Stomach (tissue), 9 donors: ENCODE data around the gene TANGO2. TPM values are rescaled to one million over a fixed set of nuclear protein-coding genes. Genes with fewer than 3 reads are reported as not detected.

Experiments
- DNase-seq, 2 donors: peaks; one replicate each; pipeline versions ENCODE4 v3.0.0 to v3.0.0-alpha.2; 2013 to 2019
- H3K27ac ChIP-seq, 5 donors: fragments of 200-600 bp in 4 of 5; sonication (generic) in 4 of 5; one replicate each; pipeline ENCODE4 v1.5.1; 2013 to 2019; ENCODE audit warnings: mild to moderate bottlenecking in 1 of 5, moderate library complexity in 1 of 5
- H3K27me3 ChIP-seq, 3 donors: fragments of 200-600 bp; sonication (generic); one replicate each; pipeline ENCODE4 v1.5.1; 2017 to 2019; ENCODE audit warnings: mixed run types in 1 of 3
- H3K36me3 ChIP-seq, 4 donors: fragments of 200-600 bp; sonication (generic); 1 replicate in 3 of 4; 2 replicates in 1 of 4; pipeline ENCODE4 v1.5.1; 2016 to 2019
- H3K4me1 ChIP-seq, 4 donors: fragments of 200-600 bp; sonication (generic); one replicate each; pipeline ENCODE4 v1.5.1; 2016 to 2019
- H3K4me3 ChIP-seq, 4 donors: fragments of 200-600 bp; sonication (generic) in 3 of 4; one replicate each; pipeline ENCODE4 v1.5.1; 2016 to 2019; ENCODE audit warnings: mild to moderate bottlenecking in 1 of 4
- H3K9me3 ChIP-seq, 4 donors: fragments of 200-600 bp; sonication (generic); one replicate each; pipeline ENCODE4 v1.5.1; 2016 to 2019
- CTCF ChIP-seq, 7 experiments: fragments of 450-650 bp in 4 of 7; fragments of 200-600 bp in 3 of 7; sonication (generic) in 3 of 7; IDR thresholded peaks; one replicate each; pipeline ENCODE4 v1.5.1; 2016 to 2019; ENCODE audit warnings: antibody characterized with exemption in 7 of 7, control low read depth in 2 of 7, mild to moderate bottlenecking in 1 of 7
- EP300 ChIP-seq: sonication (generic); formaldehyde crosslinking; IDR thresholded peaks from one replicate; pipeline ENCODE4 v1.6.1; 2017; ENCODE audit warnings: antibody characterized with exemption
- POLR2A ChIP-seq, 4 donors: fragments of 450-650 bp; IDR thresholded peaks; one replicate each; pipeline ENCODE4 v1.6.1; 2016; ENCODE audit warnings: antibody characterized with exemption in 4 of 4, control low read depth in 2 of 4, mild to moderate bottlenecking in 1 of 4, moderate library complexity in 1 of 4
- POLR2AphosphoS5 ChIP-seq, 3 donors: sonication (generic); formaldehyde crosslinking; IDR thresholded peaks; one replicate each; pipeline ENCODE4 v1.6.1; 2016; ENCODE audit warnings: antibody characterized with exemption in 3 of 3
- WGBS, 5 donors: extraction: QIAGEN DNeasy Blood & Tissue Kit in 3 of 5; methylation state at CpG; one replicate each; pipeline versions ENCODE4 v1.1.5 to v1.1.7; 2013 to 2018; 5-methylcytosine and 5-hydroxymethylcytosine counted together
- intact Hi-C: fragments of 100-400 bp; cut with DNase I; formaldehyde crosslinking; loops from one replicate; pipeline ENCODE4 v1.15.1; 2023; ENCODE audit warnings: low total_unique reads
- polyA plus RNA-seq, 3 donors: library from polyadenylated mRNA; stranded (reverse); fragments of 200-250 nt; gene quantifications; one replicate each; pipeline ENCODE4 v1.2.3, GENCODE V29; 2013
- total RNA-seq, 5 donors: library from RNA; depleted of rRNA; stranded (reverse); fragments of >200 nt; gene quantifications; one replicate each; pipeline versions ENCODE4 v1.1.0 to v1.2.3, GENCODE V29; 2014 to 2016
- donor health status: healthy with polysubstance abuse.
- donor health status: Bipolar disorder and iron deficiency.
- donor health status: healthy.

Gene TANGO2
- total and polyA plus RNA-seq, 8 donors = 13.8 to 38.8 (median 26.6) TPM

GRCh38 chr22:19992481-19992911 lies 28.4 kb upstream of the TANGO2 start:
- H3K27ac ChIP-seq = no peak overlapping the region
- H3K4me1 ChIP-seq = peaks cover 0 to 35% (median 4%) of the 10 kb centered on the region in 4 donors
- no peak for TF ChIP-seq POLR2AphosphoS5 (IDR thresholded peaks at IDR 0.05)
- no peak for TF ChIP-seq EP300
- no peak for TF ChIP-seq POLR2A (IDR thresholded peaks at IDR 0.05)
- TF ChIP-seq CTCF (IDR thresholded peaks at IDR 0.05) = no peak
- WGBS, 5 donors = 90 to 95% (median 90%) methylated on average over 6 to 7 of the region's 7 CpGs
- no peak overlapping the region for H3K4me3 ChIP-seq
- no peaks in the 10 kb centered on the region for H3K36me3 ChIP-seq
- DNase-seq = no peak
- H3K27me3 ChIP-seq = no peaks in the 10 kb centered on the region
- H3K9me3 ChIP-seq = no peaks in the 10 kb centered on the region
- intact Hi-C loops = no loop called here

GRCh38 chr22:19992921-19993355 lies 28.0 kb upstream of the TANGO2 start:
- TF ChIP-seq CTCF (IDR thresholded peaks at IDR 0.05) (no peak), POLR2AphosphoS5 (IDR thresholded peaks at IDR 0.05) (no peak), EP300 (no peak), POLR2A (IDR thresholded peaks at IDR 0.05) (no peak)
- Histone ChIP-seq H3K4me1 (peaks cover 0 to 37% (median 3%) of the 10 kb centered on the region in 4 donors), H3K27ac (peak overlapping the region in 1 of 5 donors; percentile 1), H3K4me3 (no peak overlapping the region), H3K27me3 (no peaks in the 10 kb centered on the region), H3K9me3 (no peaks in the 10 kb centered on the region), H3K36me3 (no peaks in the 10 kb centered on the region)
- intact Hi-C loops = no loop called here
- DNase-seq = no peak
- WGBS, 5 donors = 82 to 94% (median 90%) methylated on average over 4 to 6 of the region's 6 CpGs

GRCh38 chr22:19993926-19994325 lies 27.0 kb upstream of the TANGO2 start:
- TF ChIP-seq POLR2AphosphoS5 (IDR thresholded peaks at IDR 0.05) = no peak
- TF ChIP-seq EP300 = no peak
- no peak for TF ChIP-seq POLR2A (IDR thresholded peaks at IDR 0.05)
- no peak for TF ChIP-seq CTCF (IDR thresholded peaks at IDR 0.05)
- WGBS, 5 donors = 88 to 94% (median 90%) methylated on average over 7 of the region's 7 CpGs
- no peaks in the 10 kb centered on the region for H3K36me3 ChIP-seq
- H3K4me1 ChIP-seq = peaks cover 0 to 47% (median 8%) of the 10 kb centered on the region in 4 donors
- H3K27me3 ChIP-seq = no peaks in the 10 kb centered on the region
- intact Hi-C loops = no loop called here
- no peak overlapping the region for H3K27ac ChIP-seq
- no peak for DNase-seq
- no peaks in the 10 kb centered on the region for H3K9me3 ChIP-seq
- H3K4me3 ChIP-seq = no peak overlapping the region

GRCh38 chr22:19994851-19995610 lies 25.9 kb upstream of the TANGO2 start:
- TF ChIP-seq EP300 (no peak), POLR2AphosphoS5 (IDR thresholded peaks at IDR 0.05) (no peak), CTCF (IDR thresholded peaks at IDR 0.05) (no peak), POLR2A (IDR thresholded peaks at IDR 0.05) (no peak)
- peaks cover 0 to 57% (median 16%) of the 10 kb centered on the region in 4 donors for H3K4me1 ChIP-seq
- H3K4me3 ChIP-seq = no peak overlapping the region
- H3K27ac ChIP-seq = peak overlapping the region in 4 of 5 donors; percentile 26 to 65 (median 40)
- intact Hi-C loops = no loop called here
- WGBS, 5 donors = 78 to 91% (median 83%) methylated on average over 12 of the region's 12 CpGs
- H3K9me3 ChIP-seq = no peaks in the 10 kb centered on the region
- no peak for DNase-seq
- no peaks in the 10 kb centered on the region for H3K27me3 ChIP-seq
- no peaks in the 10 kb centered on the region for H3K36me3 ChIP-seq
